ENCODE measurements around the gene IL20RB.

GRCh38 chr3:136949708-136950107 lies 8.1 kb upstream of the IL20RB start:
- TF ChIP-seq REST (IDR thresholded peaks at IDR 0.05): no peak
- TF ChIP-seq CTCF (IDR thresholded peaks at IDR 0.05; ENCODE audit: low read depth, low read length, missing input control): no peak
- no peak for TF ChIP-seq MAX (IDR thresholded peaks at IDR 0.05)
- no peak for TF ChIP-seq TAF1 (conservative IDR thresholded peaks at IDR 0.05)
- no peak for TF ChIP-seq SP1 (IDR thresholded peaks at IDR 0.05)
- TF ChIP-seq FOXA2 (IDR thresholded peaks at IDR 0.05): no peak
